Epithelial cell of prostate (primary cell): ENCODE data around the gene ARHGAP26.
A peak's percentile ranks its signal among the peaks of the same experiment; 100 is the strongest.
"Not testable (repeated sequence)": the region's sequence is repeated elsewhere in the genome, so short reads cannot be mapped to it uniquely, and the experiment has no call there.

ENCODE experiments used
- DNase-seq: peaks from one replicate; pipeline ENCODE4 v3.0.0-alpha.2; 2011; ENCODE audit warnings: low read depth, low spot score
- H3K27ac ChIP-seq: fragments of 450-650 bp; 2 replicates; pipeline ENCODE4 v1.5.1; 2017; ENCODE audit warnings: mild to moderate bottlenecking

ARHGAP26 gene

GRCh38 chr5:142944140-142944539 lies 174.0 kb downstream of the ARHGAP26 start:
- DNase-seq: no peak

DNA sequence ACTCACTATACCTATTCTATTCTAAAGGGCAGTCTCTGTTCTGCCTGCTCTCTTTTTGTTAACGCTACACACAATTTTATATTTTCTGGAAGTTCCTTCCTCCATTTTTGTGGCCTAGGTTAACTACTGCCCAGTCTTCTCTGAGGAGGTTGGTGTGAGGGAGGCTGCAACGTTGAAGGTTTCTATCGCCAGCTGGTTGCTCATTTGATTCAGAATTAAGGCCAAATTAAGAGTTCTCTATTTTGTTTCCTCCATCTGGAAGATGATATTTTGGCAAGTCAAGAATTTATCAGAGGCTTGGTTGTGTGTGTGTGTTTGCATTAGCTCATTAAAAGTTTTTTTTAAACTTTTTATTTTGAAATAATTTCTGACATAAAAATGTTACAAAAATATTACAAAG lies 175.1 kb downstream of the ARHGAP26 start:
- no peak overlapping the region for H3K27ac ChIP-seq
- no peak for DNase-seq

More at GRCh38 chr5:142944140-142944539, 174.0 kb downstream of the ARHGAP26 start:
- H3K27ac ChIP-seq: no peak overlapping the region

GRCh38 chr5:142945845-142946244 lies 175.7 kb downstream of the ARHGAP26 start:
- DNase-seq: no peak

GRCh38 chr5:142946547-142947426 lies 176.6 kb downstream of the ARHGAP26 start:
- H3K27ac ChIP-seq: no peak overlapping the region
- DNase-seq: no peak

More at GRCh38 chr5:142945845-142946244, 175.7 kb downstream of the ARHGAP26 start:
- no peak overlapping the region for H3K27ac ChIP-seq

DNA sequence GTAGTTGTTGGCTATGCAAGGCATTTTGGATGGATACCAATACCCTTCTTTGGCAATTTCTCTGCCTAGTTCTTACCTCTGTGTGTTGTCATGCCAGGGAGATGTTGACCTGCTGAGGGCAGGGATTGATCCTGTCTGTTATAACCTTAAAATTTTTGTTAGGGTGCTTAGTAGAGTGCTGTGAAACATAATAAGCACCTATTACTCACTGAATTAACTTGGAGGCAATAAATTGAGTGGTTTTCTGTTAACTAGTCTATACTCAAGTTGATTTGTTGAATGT lies 177.2 kb downstream of the ARHGAP26 start:
- H3K27ac ChIP-seq: no peak overlapping the region
- DNase-seq: no peak

DNA sequence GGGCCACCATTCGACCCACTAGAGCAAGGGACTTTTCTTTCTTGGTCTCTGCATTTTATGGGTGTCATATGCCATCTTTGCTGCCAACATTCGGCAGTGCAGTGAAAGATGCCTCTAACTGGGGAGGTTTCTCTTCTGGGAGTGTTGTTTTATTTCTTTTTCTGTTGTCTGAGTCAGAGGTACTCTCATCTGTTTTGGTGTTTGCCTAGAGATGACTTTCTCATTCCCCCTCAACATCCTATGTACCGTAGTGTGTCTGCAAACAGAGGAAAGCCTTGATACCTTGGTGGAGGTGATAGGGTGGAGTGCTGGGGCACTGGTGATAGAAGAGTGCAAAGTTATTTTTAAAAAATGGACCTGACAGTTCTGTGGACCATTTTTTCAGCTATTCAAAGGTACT lies 182.1 kb downstream of the ARHGAP26 start:
- no peak overlapping the region for H3K27ac ChIP-seq
- DNase-seq: no peak

DNA sequence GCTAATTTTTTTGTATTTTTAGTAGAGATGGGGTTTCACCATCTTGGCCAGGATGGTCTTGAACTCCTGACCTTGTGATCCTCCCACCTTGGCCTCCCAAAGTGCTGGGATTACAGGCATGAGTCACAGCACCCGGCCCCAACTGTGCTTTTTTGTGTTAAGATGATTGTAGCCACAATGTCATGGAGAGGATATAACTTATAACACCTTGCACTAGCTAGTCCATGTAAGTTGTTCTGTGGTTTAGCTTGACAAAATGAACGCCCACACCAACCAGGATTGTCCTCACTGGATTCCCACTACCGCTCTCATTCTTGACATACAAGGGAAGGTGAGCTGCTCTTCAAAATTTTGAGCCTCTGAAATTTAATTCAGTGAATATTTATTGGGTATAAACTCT lies 182.7 kb downstream of the ARHGAP26 start:
- H3K27ac ChIP-seq: not testable (repeated sequence)

GRCh38 chr5:142954455-142954854 lies 184.3 kb downstream of the ARHGAP26 start:
- no peak overlapping the region for H3K27ac ChIP-seq
- DNase-seq: no peak

More for the DNA sequence above, 182.7 kb downstream of the ARHGAP26 start:
- not testable (repeated sequence) for DNase-seq

DNA sequence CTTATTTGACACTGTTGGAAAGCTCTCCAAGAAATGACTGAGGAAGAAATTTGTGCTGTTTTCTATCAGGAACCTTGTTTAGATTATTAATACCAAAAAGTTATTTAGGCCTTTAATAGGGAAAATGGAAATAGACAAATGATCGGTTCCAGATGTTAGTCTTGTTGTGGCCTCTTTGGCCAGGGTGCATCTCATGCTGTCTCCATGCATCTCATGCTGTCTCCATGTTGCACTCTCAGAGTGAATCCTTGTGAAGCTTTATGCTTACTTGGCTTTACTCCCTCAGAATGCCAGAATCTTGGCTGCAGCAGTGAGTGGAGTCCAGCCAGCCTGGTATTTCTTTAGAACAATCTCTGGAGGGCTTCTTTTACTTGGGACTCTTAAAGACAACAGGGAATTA lies 185.5 kb downstream of the ARHGAP26 start:
- no peak overlapping the region for H3K27ac ChIP-seq
- DNase-seq: no peak

- no peak for DNase-seq
- no peak overlapping the region for H3K27ac ChIP-seq
Observed at GRCh38 chr5:142957528-142957927, 187.4 kb downstream of the ARHGAP26 start.

DNA sequence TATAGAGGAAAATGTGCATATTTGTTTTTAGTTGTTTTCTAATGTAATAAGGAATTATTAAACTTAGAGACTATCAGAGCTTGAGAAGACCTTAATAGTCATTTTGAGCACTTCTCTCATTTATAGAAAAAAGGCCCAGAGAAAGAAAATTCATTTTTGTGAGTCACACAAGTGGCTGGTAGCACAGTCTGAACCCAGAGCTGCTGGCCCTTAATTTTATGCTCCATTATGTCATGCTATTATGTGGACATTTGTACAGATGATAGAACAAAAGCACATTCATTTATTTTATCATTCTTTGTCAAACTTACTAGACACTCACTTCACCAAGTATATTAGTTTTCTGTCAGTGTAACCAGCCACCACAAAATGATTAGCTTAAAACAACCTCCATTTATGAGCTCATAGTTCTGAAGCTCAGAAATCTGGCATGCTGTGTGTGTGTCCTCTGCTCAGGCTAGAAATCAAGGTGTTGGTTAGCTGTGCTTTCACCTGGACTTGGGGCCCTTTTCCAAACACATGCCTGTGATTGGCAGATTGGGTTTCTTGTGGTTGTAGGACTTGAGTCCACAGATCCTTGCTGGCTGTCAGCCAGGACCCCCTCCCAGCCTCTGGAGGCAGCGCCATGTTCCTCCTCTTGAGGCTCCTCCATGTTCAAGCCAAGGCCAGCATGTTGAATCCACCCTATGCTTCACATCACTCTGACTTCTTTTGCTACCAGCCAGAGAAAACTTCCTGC lies 188.9 kb downstream of the ARHGAP26 start:
- H3K27ac ChIP-seq: peak overlapping the region; percentile 87
- DNase-seq: no peak

- DNase-seq: no peak
- H3K27ac ChIP-seq: peak overlapping the region; percentile 87
Observed at GRCh38 chr5:142959683-142960657, 189.8 kb downstream of the ARHGAP26 start.

- DNase-seq: no peak
- H3K27ac ChIP-seq: no peak overlapping the region
Observed at GRCh38 chr5:142961440-142962173, 191.4 kb downstream of the ARHGAP26 start.

- DNase-seq: no peak
- H3K27ac ChIP-seq: no peak overlapping the region
Observed at GRCh38 chr5:142962174-142962533, 192.0 kb downstream of the ARHGAP26 start.

DNA sequence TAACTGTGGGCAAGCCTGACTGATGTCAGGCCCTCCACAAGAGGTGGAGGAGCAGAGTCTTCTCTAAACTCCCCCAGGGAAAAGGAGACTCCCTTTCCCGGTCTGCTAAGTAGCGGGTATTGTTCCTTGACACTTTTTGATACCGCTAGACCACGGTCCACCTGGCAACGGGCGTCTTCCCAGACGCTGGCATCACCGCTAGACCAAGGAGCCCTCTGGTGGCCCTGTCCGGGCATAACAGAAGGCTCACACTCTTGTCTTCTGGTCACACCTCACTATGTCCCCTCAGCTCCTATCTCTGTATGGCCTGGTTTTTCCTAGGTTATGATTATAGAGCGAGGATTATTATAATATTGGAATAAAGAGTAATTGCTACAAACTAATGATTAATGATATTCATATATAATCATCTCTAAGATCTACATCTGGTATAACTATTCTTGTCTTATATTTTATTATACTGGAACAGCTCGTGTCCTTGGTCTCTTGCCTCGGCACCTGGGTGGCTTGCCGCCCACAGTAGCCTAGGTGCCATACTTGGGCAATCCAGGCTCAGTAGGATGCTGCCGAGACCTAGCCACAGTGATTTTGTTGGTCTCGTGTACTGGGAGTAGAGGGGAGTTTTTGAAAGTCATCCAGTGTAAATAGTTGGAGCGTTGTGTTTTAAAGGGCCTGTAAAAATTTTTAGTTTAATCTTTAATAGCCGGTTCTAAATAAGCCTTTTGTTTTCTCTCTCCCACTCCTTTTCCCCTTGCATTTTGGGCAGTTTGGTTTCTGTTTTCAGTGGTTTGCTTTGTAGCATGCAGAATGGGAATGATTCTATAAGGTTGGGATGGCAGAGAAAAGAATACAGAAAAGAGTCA lies 195.3 kb downstream of the ARHGAP26 start:
- H3K27ac ChIP-seq: peak overlapping the region; percentile 13
- not testable (repeated sequence) for DNase-seq

DNA sequence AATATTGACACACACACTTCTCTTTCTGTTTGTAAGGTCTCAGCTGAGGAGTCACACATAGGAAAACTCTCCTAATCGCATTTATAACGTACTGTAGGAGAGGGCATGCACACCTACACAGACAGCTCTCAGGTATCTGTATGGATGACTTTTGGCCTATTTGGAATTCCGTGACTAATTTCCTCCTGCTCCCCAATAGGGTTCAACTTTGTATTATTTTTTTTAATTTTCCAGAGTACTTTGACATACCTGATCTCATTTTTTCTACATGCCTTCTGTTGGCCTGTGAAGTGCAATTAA lies 195.9 kb downstream of the ARHGAP26 start:
- H3K27ac ChIP-seq: peak overlapping the region; percentile 13
- no peak for DNase-seq

- no peak for DNase-seq
- H3K27ac ChIP-seq: no peak overlapping the region
Observed at GRCh38 chr5:142969186-142969585, 199.0 kb downstream of the ARHGAP26 start.

DNA sequence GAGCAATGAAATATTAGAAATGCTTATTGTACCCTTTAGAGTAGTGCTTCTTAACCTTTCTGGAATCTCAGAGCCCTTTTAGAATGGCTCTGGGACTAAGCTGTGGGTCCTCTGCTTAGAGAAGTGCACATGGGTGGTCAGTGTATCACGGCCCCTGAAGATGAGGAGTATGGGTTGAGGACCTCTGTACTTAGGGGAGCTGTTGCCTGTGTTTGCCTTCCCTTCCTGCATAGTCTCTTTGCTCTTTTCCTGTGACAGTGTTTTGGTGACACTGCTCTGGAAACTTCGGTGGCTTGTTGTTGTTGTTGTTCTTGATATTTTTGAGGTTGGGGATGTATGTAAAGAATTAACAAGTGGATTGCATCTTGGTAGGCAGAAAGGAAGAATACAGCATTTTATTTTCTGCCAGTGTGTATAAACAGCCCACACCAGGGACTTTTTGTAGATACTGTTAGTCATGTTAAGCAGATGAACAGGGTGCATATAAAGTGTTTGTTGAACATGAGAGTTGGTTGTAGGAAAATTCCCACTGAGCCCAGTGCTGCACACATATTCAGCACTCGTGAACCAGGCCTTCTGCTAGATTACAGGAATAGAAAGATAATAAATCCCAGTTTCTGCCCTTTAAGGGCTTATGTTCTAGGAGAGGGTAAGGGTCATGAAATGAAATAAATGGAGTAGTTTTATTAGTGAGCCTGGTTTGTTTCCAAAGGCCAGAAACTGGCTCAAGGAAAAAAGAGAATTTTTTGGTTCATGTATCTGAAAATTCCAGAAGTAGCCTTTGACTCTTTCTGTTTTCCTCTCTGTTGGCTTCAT lies 199.7 kb downstream of the ARHGAP26 start:
- DNase-seq: no peak
- H3K27ac ChIP-seq: no peak overlapping the region
